Breast epithelium (tissue), 3 donors: Measurements from ENCODE around the gene SIL1.

ENCODE experiments used
- CTCF ChIP-seq, 3 donors: fragments of 450-650 bp; IDR thresholded peaks; one replicate each; pipeline ENCODE4 v1.5.1; 2016 to 2017; ENCODE audit warnings: antibody characterized with exemption in 3 of 3, mild to moderate bottlenecking in 3 of 3, moderate library complexity in 3 of 3
- POLR2AphosphoS5 ChIP-seq, 3 donors: sonication (generic); formaldehyde crosslinking; IDR thresholded peaks; one replicate each; pipeline ENCODE4 v1.6.1; 2017; ENCODE audit warnings: antibody characterized with exemption in 3 of 3

- TF ChIP-seq CTCF (IDR thresholded peaks at IDR 0.05), result no peak
- no peak for TF ChIP-seq POLR2AphosphoS5 (IDR thresholded peaks at IDR 0.05)
Measured at GRCh38 chr5:139082813-139083498, 115.2 kb downstream of the SIL1 start.
